ENCODE data around the gene KLF6.

GRCh38 chr10:3807928-3808496 lies 23.0 kb upstream of the KLF6 start:
- TF ChIP-seq POLR2A (IDR thresholded peaks at IDR 0.05; ENCODE audit: low read length) = no peak
- no peak for TF ChIP-seq GATA1 (IDR thresholded peaks at IDR 0.05; ENCODE audit: low read depth, low read length)

Data from erythroblast (primary cell).